HG03108 (cell line): ENCODE measurements around the gene REC114.
"Not testable (repeated sequence)": the region's sequence is repeated elsewhere in the genome, so short reads cannot be mapped to it uniquely, and the experiment has no call there.

Experiments used
- ATAC-seq: cut with Tn5 transposase; IDR thresholded peaks from one replicate; pipeline ENCODE4 v1.9.1; 2021; ENCODE audit warnings: moderate library complexity; ENCODE audit not compliant: unreplicated experiment

REC114 gene, protein sequence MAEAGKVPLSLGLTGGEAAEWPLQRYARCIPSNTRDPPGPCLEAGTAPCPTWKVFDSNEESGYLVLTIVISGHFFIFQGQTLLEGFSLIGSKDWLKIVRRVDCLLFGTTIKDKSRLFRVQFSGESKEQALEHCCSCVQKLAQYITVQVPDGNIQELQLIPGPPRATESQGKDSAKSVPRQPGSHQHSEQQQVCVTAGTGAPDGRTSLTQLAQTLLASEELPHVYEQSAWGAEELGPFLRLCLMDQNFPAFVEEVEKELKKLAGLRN

DNA sequence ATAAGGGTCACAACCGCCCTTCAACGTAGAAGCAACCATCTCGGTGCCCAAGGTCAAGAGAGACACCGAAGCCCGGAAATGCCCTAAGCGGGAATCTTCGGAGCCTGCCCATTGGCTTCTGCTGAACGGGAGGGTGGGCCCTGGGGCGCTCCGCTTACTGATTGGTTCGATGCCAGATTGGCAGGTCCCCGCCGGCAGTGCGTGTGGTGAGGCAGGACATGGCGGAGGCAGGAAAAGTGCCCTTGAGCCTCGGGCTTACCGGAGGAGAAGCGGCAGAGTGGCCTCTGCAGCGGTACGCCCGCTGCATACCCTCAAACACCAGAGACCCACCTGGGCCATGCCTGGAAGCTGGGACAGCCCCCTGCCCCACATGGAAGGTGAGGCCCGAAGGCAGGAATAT, at the start of gene REC114:
REC114 (plus strand) TSS at position 197 of the 400 bp plus-strand sequence; CDS start at position 219, 22 bp downstream.
- ATAC-seq: no peak

DNA sequence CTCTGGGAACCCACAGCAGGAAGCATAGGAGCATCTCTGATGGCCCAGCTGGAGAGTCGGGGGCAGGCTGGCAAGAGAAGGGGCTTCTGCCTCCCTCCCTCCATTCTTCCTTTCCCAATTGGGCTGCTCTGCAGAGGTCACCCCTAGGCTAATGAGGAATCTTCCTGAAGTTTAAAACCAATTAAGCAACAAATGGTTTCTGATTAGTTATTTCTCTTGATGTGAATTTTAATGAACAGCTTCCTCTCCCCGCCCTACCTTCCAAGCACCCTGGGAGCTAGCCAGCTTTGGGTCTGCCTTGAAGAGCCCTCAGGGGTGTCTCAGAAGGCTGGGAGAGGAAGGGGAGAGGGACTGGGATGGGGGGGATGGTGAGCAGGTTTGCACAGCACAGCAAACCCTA, 49.6 kb upstream of the REC114 start:
- ATAC-seq: no peak

DNA sequence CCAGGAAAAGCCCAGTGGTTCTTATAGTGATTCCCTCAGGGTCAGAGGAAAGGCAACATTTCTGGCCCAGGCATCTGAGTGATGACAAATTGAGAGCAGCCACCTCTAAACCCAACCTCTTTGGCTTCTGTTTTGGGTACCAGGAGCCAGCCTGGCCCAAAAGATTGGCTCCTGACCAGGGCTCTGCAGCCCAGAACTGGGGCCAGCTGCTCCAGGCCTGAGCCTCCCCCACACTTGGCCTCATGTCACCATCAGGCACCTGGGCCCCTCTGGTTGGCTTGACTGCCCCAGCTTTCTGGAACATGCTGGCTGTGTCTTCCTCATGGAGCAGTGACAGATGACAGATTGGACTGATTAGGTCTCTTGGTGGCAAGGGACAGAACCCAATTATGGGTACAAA, 48.2 kb upstream of the REC114 start:
- no peak for ATAC-seq

DNA sequence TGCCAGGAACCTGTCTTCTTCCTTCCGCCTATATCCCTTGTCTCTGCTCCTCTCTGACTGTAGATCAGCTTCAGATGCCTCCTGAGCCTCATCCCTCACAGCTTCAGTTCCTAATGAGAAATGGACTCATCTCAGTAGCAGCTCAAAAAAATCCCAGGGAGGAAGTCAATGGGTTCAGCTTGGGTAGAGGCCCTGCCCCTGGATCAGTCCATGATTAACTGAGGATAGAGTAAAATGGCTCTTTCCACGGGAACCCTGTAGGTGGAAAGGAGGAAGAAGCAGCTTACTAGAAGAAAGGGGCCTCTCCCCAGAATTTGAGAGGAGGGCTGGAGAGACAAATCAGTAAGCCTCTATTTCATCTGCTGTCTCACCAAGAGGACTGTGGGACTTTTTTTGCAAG, 47.3 kb upstream of the REC114 start:
- ATAC-seq: no peak

DNA sequence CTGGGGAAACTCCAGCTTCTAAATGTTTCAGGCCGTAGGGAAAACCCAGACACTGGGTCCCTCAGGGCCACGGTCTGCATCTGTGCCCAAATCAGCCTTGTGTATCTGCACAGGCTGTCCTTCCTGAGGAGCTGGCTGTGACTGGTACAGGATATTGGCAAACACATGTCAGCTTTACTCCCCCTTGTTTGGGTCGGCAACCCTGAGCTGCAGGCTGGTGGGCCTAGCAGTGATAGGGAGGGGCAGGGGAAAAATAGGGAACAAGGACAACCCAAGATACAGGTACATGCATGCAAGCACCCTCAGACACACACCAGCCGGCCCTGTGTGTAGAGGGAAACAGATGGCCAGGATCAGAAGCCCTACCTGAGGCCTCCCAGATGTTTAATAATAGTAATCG, 45.5 kb upstream of the REC114 start:
- no peak for ATAC-seq

DNA sequence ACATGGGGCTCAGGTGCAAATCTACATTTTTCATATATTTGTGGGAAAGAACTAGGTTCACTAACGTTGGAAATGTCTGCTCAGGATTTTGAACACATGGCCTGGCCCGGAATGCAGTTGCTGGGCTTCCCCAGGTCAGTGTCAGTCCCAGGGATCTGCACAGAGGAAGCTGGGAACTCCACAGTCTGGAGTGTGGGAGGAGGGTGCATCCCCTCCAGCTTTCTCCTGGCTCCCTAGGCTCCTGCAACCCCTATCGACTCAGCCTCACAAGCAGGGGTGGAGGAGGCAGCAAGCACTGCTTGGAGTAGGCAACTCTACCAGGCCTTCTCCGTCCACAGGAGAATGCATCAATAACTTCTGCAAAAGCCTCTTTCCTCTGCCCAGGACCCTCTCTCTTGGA, 44.1 kb upstream of the REC114 start:
- ATAC-seq: no peak

DNA sequence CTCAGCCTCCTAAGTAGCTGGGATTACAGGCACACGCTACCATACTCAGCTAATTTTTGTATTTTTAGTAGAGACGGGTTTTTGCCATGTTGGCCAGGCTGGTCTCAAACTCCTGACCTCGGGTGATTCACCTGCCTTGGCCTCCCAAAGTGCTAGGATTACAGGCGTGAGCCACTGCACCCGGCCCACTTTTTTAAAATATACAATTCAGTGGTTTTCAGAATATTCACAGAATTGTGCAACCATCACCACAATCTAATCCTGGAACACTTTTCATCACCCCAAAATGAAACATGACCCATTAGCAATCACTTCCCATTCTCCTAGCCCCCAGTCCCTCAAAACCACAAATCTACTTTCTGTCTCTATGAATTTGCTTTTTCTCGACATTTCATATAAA, 42.7 kb upstream of the REC114 start:
- ATAC-seq: not testable (repeated sequence)

DNA sequence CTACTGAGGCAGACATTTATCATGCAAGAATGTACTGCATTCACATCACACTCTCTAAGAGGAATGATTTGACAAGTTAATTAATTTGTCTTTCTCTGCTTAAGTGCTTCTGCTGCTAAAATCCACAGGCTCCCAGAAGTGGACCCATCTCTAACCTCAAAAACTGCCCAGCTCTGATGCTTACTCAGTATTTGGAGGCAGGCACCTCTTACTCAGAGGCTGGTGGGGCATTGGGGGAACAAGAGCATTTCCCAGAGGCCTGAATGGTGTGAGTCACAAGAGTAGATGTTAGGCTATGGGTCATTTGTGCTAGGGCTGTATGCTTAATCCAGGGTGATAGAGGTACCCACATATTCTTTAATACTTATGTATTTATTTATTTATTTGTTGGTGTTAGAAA, 39.8 kb upstream of the REC114 start:
- no peak for ATAC-seq

DNA sequence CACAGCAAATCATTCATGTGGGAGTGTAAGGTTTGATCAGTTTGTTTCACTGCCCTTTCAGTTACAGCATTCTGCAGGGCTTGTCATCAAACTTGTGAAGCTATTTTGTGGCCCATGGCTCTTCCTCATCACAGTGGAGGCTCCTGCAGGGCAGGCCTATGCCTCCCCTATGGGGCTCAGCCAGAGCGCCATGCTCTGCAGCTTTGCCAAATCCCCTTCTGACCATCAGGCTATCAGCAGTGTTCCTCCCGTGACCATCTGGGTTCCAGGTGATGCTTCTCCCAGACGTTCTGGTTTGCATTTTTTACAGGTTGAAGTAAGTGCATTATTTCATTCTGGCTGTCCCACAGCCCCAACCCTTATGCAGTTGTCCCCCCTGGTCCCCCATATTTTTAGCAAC, 28.1 kb upstream of the REC114 start:
- ATAC-seq: no peak

DNA sequence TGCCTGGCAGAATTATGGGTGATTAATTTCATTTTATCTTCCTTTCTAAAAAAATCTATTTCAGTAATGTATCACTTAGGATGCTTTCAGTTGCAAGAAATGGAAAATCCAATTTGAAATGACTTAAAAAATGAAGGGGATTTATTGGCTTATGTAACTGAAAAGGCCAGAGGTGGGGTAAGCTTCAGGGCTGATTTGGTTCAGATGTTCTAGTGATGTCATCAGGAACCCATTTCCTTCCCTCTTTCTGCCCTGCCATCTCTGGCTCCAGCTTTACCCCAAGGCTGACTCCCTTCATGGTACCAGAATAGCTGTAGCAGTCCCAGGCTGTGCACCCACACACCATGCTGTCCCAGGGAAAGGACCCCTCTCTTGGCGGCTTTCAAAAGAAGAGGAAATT, 18.5 kb upstream of the REC114 start:
- ATAC-seq: no peak

DNA sequence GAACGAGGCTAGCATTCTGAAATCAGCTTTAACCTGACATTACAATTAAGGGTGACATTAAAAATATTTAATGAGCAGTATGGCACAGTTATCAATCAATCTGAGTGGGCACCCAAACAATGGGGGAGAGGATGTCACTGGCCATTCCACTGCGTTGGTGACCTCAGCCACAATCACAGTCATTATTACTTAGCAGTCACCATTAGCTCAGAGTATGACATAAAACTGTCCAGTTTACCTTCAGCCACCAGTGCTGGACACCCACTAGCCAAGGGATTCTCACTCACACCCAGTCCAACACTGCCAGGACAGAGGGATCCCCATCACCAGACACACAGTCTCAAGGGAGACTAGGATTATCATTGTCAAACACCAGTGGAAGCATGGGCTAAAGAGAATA, 17.5 kb upstream of the REC114 start:
- no peak for ATAC-seq

DNA sequence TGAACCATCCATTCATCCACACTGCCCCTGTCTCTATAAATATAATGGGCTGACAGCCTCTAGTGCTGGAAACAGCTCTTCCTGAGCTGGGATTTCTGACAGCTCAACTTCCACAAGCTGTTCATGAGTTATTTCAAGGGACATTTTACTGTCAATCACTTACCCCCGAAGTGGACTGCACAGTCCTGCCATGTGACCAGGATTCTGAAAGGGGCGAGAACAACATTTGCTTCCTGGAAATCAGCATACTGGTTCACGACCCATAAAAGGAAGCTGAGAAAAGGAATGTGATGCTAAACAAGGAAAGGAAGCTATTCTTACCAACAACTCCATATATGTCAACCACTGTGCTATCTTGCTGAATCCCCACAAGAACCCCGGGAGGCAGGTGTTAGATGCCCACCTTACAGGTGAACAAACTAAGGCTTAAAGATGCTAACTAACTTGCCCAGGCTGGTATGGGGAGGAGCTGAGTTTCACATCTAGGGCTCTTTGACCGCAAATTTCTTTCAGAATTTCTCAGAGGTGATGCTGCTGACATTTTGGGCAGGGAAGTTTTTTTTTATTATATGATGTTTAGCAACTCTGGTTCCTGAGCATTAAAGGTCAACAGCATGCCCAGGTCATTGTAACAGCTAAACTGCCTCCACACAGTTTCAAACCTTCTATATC, 16.5 kb upstream of the REC114 start:
- no peak for ATAC-seq

DNA sequence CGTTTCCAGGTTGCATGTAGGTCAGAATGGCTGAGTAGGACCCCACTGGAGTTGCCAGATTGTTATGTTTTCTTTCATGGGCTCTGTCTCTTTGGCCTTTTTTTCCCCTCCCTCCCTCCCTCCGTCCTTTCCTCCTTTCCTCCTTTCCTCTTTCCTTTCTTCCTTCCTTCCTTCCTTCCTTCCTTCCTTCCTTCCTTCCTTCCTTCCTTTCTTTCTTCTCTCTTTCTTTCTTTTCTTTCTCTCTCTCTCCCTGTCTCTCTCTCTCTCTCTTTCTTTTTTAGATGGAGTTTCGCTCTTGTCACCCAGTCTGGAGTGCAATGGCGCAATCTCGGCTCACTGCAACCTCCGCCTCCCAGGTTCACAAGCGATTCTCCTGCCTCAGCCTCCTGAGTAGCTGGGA, 11.6 kb upstream of the REC114 start:
- ATAC-seq: not testable (repeated sequence)

DNA sequence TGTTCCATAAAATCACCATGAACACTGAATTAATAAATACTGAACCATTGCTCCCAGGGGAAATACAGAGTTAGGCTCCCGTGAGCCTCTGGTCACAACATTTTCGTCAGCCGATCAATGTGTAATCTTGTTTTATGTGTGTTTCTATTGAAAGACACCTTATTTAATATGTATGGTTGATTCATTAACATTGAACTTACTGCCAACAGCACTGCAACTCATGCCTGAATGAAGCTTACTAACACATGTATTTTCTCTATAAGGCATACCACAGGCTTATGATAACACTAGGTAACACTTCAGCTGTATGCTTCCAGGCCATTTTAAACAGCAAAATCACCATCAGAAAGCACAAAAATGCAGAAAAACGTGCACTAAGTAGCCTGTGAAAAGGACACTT, 9.1 kb upstream of the REC114 start:
- ATAC-seq: no peak

DNA sequence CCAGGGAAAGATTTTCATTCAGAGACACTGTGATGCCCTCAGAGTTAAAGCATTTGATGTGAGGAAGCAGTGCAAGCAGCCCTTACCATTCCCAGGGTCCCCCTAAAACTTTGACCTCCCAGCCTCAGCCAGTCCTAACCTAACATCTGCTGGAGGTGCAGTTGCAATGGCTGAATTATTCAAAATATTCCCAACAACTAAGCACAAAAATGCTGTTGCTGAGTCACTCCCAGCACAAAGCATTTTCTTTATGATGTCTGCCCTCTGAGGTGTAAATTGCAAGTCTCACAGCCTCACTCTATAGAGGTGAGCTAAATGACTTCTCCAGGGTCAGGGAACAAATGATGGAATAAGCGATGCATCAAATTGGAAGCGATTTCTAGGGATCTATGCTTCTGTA, 6.4 kb upstream of the REC114 start:
- no peak for ATAC-seq

DNA sequence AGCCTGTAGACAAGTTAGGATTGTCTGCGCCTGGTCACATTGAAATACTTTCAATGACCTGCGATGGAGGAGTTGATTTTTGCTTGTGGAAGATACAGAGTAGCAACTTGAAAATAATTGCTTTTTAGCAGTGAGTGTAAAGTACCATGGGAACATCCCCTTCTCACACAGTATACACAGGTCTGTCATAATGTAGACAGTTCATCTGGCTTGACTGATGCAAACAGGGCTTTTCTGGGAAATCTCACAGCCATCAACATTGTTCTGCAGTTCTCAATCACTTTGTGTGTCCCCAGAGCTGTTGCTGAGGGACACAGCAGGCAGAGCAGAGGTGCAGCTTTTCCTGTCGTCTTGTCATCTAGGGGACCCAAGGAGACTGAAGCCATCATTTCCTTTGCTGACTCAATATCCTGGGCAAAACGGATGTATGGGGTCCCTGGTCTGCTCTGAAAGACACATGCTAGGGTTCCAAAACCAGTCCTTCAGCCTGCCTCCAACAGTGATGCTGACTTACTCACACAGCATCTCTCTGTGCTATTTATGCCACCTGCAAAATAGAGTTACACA, 5.3 kb upstream of the REC114 start:
- ATAC-seq: no peak

DNA sequence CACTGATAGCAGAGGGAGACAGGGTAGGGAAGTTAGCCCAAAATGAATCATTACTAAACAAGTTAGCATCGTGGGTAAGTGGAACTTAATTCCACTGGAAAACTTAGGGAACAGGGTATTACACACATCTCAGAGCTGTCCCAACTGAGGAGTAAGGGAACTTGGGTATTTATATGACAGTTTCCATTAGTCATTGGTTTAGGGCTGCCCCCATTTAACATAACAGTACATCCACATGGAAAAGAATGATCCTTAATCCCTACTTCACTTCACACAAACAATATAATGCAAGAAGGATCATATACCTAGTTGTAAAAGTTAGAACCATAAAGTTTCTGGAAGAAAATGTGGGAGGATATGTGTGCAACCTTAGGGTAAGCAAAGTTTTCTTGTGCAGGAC, 4.3 kb upstream of the REC114 start:
- no peak for ATAC-seq

DNA sequence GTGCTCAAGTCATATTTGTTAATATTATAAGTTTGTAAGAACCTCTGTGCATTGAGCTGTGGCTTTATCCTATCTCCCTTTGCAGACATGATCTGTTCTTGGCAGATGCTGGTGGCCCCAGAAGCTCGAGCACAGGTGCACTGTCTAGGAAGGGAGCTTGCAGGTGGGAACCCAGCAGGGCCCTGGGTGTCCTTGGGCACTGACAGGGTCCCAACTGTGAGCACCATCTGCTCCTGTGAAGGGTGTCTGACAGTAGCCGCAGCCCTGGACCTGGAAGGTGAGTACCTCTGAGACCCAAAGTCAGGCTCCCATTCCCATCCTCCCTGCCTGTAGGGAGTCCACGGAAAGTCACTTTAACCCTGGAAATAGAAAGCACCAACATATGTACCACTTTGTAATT, 2.4 kb upstream of the REC114 start:
- ATAC-seq: no peak

DNA sequence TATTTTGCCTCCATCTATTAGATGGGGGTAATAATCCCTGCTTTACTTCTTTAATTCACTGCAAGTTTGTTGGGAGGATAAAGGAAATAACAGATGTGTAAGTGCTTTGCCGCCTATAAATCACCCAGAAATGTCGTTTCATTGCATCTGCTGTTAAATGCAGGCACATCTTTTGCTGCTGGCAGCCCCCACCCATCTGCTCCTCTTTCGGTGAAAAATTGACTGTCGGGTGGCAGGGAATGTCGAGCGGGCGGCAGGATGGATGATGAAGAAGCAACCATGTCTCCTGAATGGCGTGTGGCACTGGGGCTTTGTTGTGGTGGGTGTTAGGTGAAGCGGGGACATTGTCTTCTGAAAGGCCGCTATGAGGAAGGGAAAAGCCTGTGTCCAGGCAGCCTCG, 543 bp upstream of the REC114 start:
- no peak for ATAC-seq

DNA sequence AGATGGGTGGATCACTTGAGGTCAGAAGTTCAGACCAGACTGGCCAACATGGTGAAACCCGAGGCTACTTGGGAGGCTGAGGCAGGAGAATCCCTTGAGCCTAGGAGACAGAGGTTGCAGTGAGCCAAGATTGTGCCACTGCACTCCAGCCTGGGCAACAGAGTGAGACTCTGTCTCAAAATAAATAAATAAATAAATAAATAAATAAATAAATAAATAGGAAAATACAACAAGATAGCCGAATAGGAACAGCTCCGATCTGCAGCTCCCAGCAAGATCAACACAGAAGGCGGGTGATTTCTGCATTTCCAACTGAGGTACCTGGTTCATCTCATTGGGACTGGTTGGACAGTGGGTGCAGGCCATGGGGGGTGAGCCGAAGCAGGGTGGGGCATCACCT, 4.5 kb downstream of the REC114 start:
- ATAC-seq: not testable (repeated sequence)

DNA sequence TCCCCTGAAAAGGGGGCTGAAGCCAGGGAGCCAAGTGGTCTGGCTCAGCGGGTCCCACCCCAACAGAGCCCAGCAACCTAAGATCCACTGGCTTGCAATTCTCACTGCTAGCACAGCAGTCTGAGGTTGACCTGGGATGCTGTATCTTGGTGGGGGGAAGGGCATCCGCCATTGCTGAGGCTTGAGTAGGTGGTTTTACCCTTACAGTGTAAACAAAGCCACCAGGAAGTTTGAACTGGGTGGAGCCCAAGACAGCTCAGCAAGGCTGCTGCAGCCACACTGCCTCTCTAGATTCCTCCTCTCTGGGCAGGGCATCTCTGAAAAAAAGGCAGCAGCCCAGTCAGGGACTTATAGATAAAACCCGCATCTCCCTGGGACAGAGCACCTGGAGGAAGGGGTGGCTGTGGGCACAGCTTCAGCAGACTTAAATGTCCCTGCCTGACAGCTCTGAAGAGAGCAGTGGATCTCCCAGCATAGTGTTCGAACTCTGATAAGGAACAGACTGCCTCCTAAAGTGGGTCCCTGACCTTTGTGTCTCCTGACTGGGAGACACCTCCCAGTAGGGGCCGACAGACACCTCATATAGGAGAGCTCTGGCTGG, 5.3 kb downstream of the REC114 start:
- ATAC-seq: not testable (repeated sequence)

DNA sequence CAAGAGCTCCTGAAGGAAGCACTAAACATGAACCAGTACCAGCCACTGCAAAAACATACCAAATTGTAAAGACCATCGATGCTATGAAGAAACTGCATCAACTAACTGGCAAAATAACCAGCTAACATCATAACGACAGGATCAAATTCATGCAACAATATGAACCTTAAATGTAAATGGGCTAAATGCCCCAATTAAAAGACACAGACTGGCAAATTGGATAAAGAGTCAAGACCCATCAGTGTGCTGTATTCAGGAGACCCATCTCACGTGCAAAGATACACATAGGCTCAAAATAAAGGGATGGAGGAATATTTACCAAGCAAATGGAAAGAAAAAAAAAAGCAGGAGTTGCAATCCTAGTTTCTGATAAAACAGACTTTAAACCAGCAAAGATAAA, 7.0 kb downstream of the REC114 start:
- not testable (repeated sequence) for ATAC-seq
